ENCODE results near the gene ZNF655.

The ZNF655 gene

DNA sequence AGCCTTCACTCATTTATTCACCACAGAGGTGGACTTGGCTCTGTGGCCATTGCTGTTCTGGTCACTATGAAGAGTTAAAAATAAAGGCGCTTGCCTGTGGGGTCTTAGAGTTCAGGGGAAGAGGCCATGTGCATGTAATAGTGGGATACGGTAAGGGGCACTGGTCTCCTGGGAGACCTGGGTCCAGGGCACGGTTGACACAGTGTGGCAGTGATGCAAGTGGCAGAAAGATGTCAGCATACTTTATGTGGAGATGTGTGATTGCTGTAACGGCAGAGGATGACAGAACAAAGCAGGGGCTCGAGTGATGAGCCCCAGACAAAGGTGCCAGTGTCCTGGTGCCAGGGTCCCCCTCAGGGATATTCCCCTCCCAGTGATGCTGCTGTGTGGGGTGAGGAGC, 66.9 kb downstream of the ZNF655 start:
- H3K4me3 ChIP-seq (replicated peaks; ENCODE audit: low read depth, low read length): no peak overlapping the region
- no peak for DNase-seq (ENCODE audit: low read depth)
- TF ChIP-seq, protein P1, sequence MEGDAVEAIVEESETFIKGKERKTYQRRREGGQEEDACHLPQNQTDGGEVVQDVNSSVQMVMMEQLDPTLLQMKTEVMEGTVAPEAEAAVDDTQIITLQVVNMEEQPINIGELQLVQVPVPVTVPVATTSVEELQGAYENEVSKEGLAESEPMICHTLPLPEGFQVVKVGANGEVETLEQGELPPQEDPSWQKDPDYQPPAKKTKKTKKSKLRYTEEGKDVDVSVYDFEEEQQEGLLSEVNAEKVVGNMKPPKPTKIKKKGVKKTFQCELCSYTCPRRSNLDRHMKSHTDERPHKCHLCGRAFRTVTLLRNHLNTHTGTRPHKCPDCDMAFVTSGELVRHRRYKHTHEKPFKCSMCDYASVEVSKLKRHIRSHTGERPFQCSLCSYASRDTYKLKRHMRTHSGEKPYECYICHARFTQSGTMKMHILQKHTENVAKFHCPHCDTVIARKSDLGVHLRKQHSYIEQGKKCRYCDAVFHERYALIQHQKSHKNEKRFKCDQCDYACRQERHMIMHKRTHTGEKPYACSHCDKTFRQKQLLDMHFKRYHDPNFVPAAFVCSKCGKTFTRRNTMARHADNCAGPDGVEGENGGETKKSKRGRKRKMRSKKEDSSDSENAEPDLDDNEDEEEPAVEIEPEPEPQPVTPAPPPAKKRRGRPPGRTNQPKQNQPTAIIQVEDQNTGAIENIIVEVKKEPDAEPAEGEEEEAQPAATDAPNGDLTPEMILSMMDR (IDR thresholded peaks at IDR 0.05; ENCODE audit: low read length, missing control alignments): no peak

DNA sequence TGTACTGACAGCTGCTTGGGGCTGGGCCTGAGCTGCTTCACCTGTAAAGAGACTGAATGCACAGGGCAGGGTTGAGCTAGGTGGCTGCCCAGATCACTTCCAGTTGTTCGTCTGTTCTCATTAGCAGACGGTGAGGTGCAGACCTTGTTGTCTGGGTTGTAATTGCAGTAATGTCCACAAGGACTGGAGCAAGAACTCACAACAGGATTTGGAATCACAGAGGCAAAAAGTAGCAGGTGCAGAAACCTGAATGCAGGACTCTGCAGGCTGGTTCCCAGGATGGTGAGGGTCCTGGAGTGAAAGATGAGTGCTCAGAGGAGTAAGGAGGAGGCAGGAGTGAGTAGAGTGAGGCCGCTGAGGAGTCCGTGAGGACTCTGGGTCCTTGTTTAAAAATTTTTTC, 67.5 kb downstream of the ZNF655 start:
- DNase-seq (ENCODE audit: low read depth): no peak
- TF ChIP-seq, protein P1 (IDR thresholded peaks at IDR 0.05; ENCODE audit: low read length, missing control alignments): no peak
- no peak overlapping the region for H3K4me3 ChIP-seq (replicated peaks; ENCODE audit: low read depth, low read length)
